PFSK-1 (cell line): ENCODE measurements around the gene ARHGEF26.

Experiments
- FOXP2 ChIP-seq: optimal IDR thresholded peaks from 2 replicates; pipeline ENCODE3; 2011; ENCODE audit warnings: borderline replicate concordance, control low read depth, inconsistent platforms; ENCODE audit not compliant: insufficient read depth; ENCODE audit errors: extremely low read length, extremely low read depth
- POLR2AphosphoS5 ChIP-seq: IDR thresholded peaks from 2 replicates; pipeline ENCODE4 v1.6.1; 2012; ENCODE audit warnings: low read depth, mild to moderate bottlenecking, control low read depth, low read length, moderate library complexity
- SIN3A ChIP-seq: IDR thresholded peaks from 2 replicates; pipeline ENCODE4 v1.6.1; 2012; ENCODE audit warnings: mild to moderate bottlenecking, low read length, moderate library complexity, borderline replicate concordance; ENCODE audit not compliant: insufficient read depth
- TAF1 ChIP-seq: IDR thresholded peaks from 2 replicates; pipeline ENCODE4 v1.6.1; 2012; ENCODE audit warnings: low read length, control low read depth, borderline replicate concordance; ENCODE audit not compliant: insufficient read depth
- TF ChIP-seq, protein P1 (sequence below), 2 experiments: IDR thresholded peaks; 2 replicates each; pipeline versions ENCODE4 v1.6.1 to v1.8.0; 2011 to 2012; ENCODE audit warnings: low read depth in 2 of 2, low read length in 2 of 2, control low read depth in 1 of 2, inconsistent platforms in 1 of 2, mild to moderate bottlenecking in 1 of 2, moderate library complexity in 1 of 2; ENCODE audit not compliant: insufficient read depth in 1 of 2

ARHGEF26 gene

GRCh38 chr3:154236331-154236730 lies 115.1 kb downstream of the ARHGEF26 start:
- TF ChIP-seq, protein P1, sequence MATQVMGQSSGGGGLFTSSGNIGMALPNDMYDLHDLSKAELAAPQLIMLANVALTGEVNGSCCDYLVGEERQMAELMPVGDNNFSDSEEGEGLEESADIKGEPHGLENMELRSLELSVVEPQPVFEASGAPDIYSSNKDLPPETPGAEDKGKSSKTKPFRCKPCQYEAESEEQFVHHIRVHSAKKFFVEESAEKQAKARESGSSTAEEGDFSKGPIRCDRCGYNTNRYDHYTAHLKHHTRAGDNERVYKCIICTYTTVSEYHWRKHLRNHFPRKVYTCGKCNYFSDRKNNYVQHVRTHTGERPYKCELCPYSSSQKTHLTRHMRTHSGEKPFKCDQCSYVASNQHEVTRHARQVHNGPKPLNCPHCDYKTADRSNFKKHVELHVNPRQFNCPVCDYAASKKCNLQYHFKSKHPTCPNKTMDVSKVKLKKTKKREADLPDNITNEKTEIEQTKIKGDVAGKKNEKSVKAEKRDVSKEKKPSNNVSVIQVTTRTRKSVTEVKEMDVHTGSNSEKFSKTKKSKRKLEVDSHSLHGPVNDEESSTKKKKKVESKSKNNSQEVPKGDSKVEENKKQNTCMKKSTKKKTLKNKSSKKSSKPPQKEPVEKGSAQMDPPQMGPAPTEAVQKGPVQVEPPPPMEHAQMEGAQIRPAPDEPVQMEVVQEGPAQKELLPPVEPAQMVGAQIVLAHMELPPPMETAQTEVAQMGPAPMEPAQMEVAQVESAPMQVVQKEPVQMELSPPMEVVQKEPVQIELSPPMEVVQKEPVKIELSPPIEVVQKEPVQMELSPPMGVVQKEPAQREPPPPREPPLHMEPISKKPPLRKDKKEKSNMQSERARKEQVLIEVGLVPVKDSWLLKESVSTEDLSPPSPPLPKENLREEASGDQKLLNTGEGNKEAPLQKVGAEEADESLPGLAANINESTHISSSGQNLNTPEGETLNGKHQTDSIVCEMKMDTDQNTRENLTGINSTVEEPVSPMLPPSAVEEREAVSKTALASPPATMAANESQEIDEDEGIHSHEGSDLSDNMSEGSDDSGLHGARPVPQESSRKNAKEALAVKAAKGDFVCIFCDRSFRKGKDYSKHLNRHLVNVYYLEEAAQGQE (IDR thresholded peaks at IDR 0.05; ENCODE audit: insufficient read depth in 1 of 2, low read depth in 2 of 2, low read length in 2 of 2) = no peak
- no peak for TF ChIP-seq TAF1
- TF ChIP-seq POLR2AphosphoS5 = no peak
- no peak for TF ChIP-seq FOXP2
- TF ChIP-seq SIN3A = no peak

- TF ChIP-seq TAF1 = no peak
- TF ChIP-seq, protein P1 (IDR thresholded peaks at IDR 0.05; ENCODE audit: insufficient read depth in 1 of 2, low read depth in 2 of 2, low read length in 2 of 2) = no peak
- TF ChIP-seq POLR2AphosphoS5 = no peak
- no peak for TF ChIP-seq SIN3A
- TF ChIP-seq FOXP2 = no peak
Observed at GRCh38 chr3:154240235-154240634, 119.0 kb downstream of the ARHGEF26 start.

DNA sequence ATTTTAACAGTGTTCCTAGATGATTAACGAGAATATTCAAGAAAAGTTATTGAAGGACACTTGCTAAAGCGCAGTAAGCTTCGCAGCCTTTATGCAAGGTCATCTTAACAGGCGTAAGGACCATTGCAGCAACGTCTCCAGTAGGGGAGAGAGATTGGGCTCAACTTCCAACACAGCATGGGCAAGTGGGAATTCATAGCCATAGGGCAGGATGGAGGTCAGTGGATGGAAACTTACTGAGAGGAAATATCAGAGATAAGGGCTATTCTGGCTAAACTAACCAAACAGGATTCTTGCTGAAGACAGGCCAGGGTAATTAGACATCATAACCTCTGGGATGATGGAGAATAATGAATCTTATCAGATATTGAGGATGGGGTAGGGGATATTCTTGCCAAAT lies 120.3 kb downstream of the ARHGEF26 start:
- no peak for TF ChIP-seq FOXP2
- TF ChIP-seq TAF1 = no peak
- TF ChIP-seq, protein P1 (IDR thresholded peaks at IDR 0.05; ENCODE audit: insufficient read depth in 1 of 2, low read depth in 2 of 2, low read length in 2 of 2) = no peak
- no peak for TF ChIP-seq SIN3A
- no peak for TF ChIP-seq POLR2AphosphoS5

GRCh38 chr3:154242766-154243165 lies 121.6 kb downstream of the ARHGEF26 start:
- no peak for TF ChIP-seq TAF1
- TF ChIP-seq, protein P1 (IDR thresholded peaks at IDR 0.05; ENCODE audit: insufficient read depth in 1 of 2, low read depth in 2 of 2, low read length in 2 of 2) = no peak
- no peak for TF ChIP-seq POLR2AphosphoS5
- no peak for TF ChIP-seq SIN3A
- no peak for TF ChIP-seq FOXP2

DNA sequence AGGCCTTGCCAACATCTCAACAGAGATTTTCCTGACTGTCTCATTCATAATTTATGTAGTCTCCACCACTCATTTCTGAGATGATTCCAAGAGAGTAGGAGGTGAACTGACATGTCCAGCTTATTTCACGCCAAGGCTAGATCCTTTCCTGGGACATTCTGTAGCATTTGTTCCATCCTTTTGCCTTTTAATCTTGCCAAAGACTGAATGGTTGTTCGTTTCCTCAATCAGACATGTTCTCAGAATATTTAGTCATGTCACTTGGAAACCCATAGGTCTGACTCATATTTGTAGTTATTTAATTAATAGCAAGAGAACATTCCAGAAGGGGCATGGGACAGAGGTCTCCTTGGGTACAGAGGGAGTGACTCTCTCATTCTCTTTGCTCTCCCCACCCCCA lies 122.2 kb downstream of the ARHGEF26 start:
- TF ChIP-seq TAF1 = no peak
- TF ChIP-seq SIN3A = no peak
- TF ChIP-seq POLR2AphosphoS5 = no peak
- no peak for TF ChIP-seq FOXP2
- TF ChIP-seq, protein P1 (IDR thresholded peaks at IDR 0.05; ENCODE audit: insufficient read depth in 1 of 2, low read depth in 2 of 2, low read length in 2 of 2) = no peak
